COLO668 (cell line): ENCODE measurements around the gene TMEM53.

Source experiments
- DNase-seq: peaks from one replicate; lab custom pipeline; 2025; ENCODE audit not compliant: unreplicated experiment; lab: John Stamatoyannopoulos, UW

TMEM53 gene

DNA sequence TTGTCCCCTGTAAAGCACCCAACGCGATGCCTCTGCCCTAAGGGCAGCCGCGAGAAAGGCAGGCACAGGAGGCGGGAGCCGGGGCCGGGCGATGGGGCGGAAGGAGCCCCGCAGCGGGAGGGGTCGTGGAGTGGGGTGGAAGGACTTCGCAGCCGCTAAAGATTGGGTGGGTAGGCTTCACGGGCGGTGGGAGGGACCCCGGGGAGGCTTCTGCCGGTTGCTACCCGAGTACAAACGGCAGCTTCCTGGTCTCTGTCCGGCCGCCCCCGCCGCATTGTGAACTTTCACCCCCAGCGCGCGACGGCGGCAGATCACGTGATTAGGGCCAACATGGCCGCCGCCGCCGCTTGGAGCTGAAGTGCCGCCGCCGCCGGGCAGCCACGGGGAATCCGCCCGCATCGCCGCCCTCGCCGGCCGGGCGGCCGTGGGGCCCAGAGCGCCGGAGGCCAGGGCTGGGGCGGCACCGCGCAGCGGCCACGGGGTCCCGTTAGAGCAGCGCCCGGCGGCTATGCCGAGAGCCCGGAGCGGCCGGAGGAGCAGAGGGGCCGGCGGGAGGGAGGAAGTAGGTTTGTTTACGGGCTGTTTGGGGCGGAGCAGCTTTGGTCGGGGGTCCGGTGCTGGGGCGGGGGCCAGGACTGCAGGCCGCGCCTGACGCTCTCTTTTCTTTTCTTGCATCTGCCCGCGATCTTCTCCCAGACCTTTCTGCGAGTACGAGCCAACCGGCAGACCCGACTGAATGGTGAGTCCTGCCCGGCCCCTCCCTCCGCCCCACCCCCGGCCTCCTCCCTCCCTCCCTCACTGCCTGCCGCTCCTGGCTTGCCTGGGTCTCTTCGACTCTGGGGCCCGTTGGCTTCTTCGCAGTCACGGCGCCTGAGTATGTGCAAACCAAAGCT lies 42.4 kb downstream of the TMEM53 start:
- DNase-seq, result peak; percentile 99

DNA sequence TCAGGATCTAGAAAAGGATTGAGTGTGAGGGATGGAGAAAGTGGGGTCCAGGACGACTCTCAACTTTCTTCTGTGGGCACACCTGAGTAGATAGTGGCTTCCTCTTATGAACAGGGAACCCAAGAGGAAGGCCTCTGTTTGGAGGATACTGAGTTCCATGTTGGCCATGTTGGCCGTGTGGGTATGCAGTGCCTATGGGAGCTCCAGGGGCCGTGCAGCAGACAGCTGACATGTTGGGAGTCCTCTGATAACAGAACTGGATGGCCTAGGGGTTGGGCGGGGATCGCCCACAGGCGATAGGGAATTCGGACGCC lies 43.0 kb downstream of the TMEM53 start:
- no peak for DNase-seq

DNA sequence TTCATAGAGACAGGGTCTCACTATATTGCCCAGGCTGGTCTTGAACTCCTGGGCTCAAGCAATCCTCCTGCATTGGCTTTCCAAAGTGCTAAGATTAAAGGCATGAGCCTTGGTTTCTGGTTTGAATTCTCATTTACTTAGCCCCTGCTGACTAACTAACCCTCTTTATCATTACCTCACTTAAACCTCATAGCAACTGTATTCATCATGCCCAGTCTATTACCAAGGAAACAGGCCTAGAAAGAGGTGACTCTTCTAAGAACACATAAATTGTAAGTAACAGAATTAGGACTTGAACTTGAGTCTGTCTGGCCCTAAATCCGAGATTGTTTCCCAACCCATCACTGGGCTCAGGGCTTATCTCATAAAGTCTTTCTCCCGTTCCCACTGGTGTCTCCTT lies 44.2 kb downstream of the TMEM53 start:
- no peak for DNase-seq

DNA sequence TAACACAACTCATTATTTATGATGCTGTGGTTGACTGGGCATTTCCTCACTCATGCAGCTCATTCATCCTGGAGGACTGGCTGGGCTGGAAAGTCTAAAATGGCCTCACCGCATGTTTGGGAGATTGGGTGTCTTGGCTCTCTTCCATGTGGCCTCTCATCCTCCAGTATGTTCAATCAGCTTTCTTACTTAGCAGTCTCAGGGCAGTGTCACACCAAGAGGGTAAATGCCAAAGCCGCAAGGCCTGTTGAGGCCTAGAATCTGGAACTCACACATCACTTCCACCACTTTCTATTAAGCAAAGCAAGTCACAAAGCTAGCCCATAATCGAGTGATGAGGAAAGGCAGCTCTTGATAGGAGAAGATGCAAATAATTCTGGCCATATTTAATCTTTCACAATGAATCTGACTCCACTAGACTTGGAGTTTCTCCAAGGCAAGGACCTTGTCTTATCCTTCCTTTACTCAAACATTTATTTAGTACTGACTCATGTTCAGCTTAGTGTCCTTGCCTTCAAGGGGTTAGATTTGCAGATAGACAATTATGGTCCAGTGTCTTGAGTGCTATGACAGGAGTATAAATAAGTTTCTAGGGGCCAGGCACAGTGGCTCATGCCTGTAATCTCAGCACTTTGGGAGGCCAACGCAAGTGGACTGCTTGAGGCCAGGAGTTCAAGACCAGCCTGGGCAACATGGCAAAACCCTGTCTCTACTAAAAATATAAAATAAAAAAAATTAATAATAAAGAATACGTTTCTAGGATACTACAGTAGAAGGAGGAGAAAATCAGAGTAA lies 45.1 kb downstream of the TMEM53 start:
- no peak for DNase-seq

DNA sequence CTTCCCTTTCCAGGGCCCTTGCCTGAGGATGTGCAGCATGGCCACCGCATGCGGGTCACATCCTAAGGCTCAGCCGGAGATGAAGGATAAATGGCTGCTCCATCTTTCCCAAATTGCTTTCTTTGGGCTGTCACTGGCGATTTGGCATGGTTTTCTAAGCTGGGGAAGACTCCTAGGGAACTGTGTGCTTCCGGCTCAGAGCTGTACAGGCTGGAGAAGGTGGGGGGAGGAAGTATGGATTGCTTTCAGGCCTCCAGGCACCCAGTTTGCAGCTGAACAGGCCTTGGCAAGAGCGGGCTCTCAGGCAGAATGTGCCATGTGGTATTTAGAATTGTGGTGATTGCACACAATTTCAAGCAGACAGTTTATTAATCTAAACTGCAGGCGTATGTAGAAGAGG lies 48.9 kb downstream of the TMEM53 start:
- DNase-seq, result no peak

DNA sequence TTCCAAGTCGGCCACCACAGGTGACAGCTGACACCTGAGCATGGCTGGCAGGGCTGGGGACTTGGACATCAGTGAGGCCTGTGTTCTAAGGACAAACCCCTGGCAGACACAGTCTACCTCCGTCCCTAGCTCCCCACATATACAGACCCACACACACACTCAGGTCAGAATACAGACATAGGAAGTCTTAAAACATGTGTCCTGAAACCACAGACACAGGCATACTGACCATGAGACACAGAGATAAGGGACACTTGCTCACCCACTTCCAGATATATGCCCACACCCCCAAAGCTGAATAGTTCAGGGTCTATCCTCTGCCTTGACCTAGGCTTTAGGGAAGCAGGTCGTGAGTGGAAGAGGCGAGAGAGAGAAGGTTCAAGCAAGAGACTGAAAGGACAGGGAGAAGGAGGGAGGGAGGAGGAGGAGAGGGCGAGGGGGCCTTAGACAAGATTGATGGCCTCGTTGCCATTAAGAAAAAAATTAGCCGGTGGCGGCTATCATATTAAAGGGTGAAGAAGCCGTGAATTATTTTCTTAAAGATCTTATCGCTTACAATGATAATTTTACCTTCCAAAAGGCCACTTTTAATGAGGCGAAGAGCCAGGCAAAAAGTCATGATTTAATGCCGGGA lies 49.9 kb downstream of the TMEM53 start:
- no peak for DNase-seq

DNA sequence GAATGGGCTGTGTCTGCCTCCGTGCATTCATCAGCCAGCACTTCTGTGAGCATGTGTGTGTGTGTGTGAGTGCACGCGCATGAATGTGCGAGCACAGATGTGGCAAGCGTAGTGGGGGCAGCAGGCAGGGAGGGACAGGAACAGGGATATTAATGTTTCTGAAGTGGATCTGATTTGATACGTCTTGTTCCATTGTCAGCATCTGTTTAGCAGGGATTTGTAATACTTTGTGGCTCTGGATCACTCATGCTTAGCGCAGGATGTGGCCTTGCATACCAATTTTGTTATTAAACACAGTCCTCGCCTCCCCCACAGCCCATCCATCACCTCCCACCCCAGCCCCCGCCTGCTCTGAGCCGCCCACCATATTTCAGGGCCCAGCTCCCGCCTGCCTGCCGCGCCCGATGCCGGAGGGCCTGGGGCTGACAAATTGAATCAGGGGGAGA lies 52.4 kb downstream of the TMEM53 start:
- DNase-seq, result no peak

DNA sequence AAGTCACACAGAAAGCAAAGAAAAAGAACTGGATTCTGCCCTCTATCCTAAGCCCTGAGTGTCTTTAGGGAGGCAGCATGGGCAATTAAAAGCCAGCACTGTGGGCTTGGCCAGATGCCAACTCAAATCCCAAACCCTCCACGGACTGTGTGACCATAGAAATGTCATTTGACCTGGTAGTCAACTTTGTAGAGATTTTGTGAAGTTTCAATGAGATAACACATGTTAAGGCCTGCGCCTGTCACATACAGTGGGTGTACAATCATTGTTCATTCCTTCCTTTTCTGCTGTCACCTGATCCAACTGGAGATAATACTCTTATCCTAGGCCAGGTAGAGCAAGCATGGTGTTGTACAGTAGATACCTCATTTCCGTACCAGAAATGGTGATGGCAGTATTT lies 54.2 kb downstream of the TMEM53 start:
- DNase-seq, result peak; percentile 58

DNA sequence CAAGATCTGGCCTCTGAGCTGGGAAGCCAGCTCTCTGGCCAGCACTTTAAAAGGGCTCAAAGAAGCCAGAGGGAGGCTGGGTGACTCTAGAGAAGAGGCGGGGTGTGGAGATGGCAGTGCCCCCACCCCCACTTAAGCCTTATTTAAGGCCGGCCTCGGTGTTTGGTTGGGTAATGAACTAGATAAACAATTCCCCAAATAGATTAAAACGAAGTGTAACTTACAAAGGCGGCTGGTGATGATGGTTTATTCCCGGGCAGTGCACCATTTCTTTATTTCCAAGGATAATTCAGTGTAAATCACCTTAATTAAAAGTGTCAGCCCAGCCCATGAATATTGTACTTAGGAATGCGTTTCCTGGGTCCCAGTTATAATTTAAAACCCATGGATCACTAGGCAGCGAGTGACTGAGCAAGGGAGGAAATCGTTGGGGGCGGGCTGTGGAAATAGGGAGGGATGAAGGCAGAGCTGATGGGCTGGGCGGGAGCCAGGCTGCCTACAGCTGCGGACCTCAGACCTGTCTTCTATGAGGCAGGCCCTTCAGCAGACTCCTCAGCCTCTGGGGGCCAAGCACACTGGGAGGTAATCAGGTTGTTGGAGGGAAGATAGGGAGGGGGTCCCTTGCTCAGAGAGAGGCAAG lies 54.9 kb downstream of the TMEM53 start:
- no peak for DNase-seq

DNA sequence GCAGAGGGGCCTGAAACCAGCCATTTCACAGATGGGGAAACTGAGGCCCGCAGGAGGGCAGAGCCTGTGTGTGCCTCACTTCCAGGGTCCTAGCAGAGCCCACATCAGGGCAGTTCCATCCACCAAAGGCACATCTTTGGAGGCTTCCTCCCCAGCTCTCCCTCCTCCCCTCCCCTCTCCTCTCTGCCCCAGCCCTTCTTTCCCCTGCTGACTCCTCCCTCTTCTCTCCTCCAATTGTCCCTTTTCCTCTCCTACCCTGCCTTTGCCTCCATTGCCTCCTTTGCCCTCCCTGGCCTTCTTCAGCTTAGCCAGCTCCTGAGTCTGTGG lies 56.6 kb downstream of the TMEM53 start:
- no peak for DNase-seq

DNA sequence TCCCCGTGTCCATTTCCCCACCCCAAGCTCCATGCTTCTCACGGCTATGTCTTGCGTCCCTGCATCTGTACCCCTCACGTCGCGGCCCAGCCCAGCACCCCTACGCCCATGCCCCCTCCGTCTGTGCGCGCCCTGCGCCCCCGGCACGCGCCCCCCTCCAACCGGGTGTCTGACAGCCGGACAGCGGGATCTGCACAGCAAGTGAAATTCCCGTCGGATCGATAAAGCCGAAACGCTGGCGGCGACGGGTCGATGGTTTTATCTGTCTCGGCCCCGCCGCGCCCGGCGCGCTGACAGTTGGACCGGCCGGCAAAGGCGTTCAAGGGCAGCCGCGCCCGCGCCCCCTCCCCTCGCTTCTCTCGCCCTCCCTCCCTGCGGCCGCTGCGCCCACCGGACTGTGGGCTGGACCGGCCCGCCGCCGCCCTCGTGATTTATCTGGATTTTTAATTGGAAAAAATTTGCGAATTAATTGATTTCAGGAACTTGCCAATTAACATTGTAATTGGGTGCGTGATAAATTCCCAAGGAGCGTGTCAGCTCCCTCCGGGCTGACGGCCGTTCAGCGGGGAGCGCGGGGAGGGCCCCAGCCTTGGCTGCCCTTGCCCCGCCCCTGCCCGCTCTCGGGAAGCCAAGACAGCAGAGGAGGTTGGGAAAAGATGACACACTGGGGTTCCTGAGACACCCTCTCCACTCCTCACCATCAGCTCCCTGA lies 57.1 kb downstream of the TMEM53 start:
- DNase-seq, result no peak

DNA sequence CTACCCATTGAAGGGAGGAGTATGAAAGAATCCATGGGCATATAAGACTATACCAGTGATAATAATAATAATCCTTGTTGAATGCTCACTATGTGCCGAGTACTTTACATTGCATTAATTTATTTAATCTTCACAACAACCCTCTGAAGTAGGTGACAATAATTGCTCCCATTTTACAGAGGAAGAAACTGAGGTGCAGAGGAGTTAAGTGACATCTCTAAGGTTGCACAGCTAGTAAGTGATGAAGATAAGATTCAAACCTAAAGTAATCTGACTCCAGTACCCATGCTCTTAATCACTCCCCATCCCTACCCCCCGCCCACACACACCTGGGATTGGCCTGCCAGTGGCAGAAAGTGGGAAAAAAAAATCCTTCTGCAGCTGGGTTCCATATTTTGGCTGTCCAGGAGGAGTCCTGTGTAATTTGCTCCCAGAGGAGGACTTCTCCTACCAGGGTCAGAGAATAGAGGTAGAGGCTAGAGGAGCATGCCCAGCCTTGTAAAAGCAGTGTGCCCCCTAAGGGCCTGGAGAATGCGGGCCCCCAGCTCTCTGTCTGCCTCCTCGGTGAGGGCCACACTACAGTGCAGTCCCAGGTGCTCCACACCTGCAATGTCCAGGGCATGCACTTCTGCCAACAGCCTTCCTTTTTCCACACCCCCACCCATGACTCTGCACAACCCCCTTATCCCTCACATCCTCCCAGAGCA lies 57.8 kb downstream of the TMEM53 start:
- DNase-seq, result no peak

DNA sequence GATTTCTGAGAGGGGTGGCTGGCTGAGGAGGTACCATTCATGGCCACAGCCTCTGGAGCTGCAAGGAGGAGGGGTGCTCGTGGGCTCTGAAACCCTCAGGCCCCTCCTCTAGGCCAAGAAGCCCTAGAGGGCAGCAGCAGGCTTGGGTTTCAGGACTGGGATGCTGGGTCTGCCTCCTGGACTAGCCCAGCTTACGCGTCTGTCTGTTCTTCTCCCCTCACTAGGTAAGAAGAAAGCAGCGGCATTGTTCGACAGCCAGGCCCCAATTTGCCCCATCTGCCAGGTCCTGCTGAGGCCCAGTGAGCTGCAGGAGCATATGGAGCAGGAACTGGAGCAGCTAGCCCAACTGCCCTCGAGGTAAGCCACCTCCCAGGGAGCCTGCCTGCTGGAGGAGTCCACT lies 60.3 kb downstream of the TMEM53 start:
- DNase-seq, result no peak

DNA sequence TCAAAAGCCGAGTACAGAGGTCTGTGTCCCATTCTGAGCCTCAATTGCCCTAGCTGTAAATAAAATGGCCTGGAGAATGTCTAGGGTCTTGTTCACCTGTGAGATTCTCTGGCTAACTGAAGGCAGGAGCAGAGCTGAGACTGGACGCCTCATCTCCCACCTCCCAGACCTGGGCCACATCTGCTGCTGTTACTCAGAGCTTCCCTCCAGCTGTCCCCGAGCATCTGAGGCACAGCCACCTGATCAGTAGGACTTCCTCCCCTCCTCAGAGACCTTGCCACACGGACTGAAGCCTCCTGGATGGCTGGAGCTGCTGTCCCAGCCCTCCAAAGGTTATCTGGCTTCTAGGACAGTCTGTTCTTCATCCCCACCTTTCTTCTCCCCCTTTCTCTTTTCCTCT lies 62.4 kb downstream of the TMEM53 start:
- no peak for DNase-seq

DNA sequence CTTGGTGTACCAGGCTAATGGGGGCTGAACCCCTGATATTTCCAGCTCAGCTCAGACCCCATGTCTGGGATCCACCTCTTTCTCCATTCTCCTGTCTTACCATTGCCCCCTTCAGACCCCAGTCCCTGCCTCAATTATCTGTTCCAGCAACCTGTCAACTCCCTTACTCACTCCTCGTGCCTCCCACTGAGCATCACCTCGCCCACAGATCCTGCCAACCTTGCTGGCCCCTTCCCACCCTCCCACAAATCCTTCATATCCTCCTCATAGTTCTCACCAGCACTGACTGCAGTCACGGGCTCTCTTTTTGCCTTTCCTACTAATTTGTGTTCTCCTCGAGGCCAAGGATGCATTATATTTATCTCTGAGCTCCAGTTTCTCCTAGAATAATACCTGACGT lies 62.9 kb downstream of the TMEM53 start:
- DNase-seq, result no peak

DNA sequence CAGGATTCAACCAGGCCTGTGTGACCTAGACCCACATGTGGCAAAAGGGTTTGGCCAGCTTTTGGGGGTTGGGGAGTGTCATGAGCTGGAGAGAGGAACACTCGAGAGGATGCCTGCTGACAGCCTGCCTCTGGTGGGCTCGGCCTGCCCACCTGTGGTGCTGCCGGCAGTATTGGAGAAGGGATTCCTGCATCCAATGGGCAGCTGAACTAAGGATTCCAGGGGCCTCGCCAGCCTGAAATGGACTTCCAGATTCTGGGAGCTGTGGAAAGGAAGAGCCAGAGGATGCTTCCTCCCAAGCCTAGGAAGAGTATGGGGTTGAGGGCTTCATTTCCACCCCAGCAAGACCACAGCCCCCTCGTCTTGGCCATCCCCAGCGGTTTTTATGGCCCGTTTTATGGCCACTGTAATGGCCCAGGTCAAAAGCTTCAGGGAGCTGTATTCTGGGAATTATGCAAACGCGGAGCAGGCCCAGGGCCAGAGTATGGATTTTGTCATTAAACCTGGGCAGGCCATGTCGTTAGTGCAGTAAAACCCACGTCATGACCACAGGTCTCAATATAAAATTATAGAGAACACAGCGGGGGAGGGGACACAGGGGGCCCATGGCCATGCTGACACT lies 63.6 kb downstream of the TMEM53 start:
- DNase-seq, result no peak

DNA sequence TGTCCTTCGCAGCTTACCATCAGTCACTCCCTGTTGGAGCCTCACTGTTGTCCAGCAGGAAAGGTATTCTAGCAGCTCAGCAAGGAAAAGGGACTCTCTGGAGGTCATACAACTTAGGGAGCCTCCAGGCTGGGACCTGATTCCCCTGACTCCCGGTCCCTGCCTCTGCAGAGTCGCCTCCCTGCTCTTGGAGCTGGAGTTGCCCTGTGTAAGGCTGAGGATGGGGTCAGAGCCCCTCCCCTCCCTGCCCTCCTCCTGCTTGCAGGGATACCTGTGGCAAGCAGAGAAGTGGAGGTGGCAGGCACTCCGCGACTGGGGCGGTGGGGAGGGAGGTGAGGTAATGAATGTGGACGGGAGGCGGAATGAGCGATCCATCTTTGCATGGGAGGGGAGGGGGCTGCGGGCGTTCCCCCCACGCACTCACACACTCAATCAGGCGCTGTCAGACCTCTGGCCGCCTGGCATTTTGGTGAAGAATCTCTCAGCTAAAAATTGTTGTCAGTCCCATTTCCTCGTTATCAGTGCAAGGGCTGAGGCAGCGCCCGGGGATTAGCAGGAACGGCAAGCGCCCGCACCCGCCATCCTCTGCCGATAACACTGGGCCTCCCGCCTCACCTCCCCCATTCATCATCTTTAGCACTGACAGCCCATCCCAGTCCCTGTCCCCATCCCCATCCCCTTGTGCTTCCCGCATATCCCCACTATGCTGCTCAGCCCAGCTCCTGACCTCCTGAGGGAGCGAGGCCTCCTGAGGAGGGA lies 64.3 kb downstream of the TMEM53 start:
- DNase-seq, result no peak

DNA sequence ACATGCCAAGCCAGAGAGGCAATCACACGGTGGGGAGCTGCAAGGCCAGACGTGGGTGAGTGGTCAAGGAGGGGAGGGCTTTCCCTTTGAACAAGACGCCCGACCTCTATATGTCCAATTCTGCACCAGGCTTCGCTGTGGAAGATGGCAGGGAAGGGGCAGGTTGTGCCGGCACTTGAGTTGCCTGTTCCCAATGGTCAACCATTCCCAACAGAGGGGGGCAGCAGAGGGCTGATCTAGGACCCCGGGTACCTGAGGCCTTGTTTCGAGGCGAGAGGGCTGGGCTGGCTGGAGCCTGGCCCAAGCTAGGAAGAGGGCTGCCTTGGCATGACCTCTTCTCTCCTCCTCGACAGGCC lies 64.9 kb downstream of the TMEM53 start:
- DNase-seq, result peak; percentile 86

DNA sequence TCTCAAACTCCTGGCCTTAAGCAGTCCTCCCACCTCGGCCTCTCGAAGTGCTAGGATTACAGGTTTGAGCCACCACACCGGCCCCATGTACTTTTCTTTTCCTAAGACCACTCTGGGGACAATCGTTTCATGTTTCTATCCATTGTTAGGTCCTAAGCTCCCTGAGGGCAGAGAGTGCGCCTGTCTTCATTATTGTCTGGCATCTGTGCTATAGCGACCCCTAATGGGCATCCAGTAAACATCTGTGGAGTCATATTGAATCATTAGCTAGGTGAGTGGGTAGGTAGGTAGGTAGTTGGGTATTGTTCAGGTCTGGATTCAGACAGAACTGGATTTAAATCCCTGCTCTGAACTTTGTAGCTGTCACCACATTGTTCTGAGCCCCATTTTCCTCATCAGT lies 66.1 kb downstream of the TMEM53 start:
- DNase-seq, result no peak
